SK-N-SH (cell line): Measurements from ENCODE around the gene ATF6. TPM values are rescaled to one million over a fixed set of nuclear protein-coding genes. Genes with fewer than 3 reads are reported as not detected.

Experiments
- CTCF ChIA-PET: fragments of 300-600, 350-600 bp; formaldehyde crosslinking; extraction: SDS; loops from one replicate; lab custom pipeline; 2021; lab: Yijun Ruan, JAX
- POLR2A ChIA-PET: fragments of 350-600 bp; sonication (Branson Sonifier 250); formaldehyde crosslinking; extraction: SDS; loops from one replicate; lab custom pipeline; 2020; ENCODE audit warnings: antibody characterized with exemption, inconsistent platforms; lab: Yijun Ruan, JAX
- DNase-seq: peaks from one replicate; pipeline ENCODE4 v3.0.0; 2012
- H2AFZ ChIP-seq: fragments of 200-600 bp; sonication (generic); 2 replicates; pipeline ENCODE4 v1.8.1; 2016; ENCODE audit warnings: antibody characterized with exemption, mild to moderate bottlenecking, low read depth
- H3F3A ChIP-seq: fragments of 200-600 bp; sonication (generic); replicated peaks from 2 replicates; pipeline ENCODE3; 2016; ENCODE audit warnings: antibody characterized with exemption, mild to moderate bottlenecking; ENCODE audit not compliant: insufficient read depth
- H3K27ac ChIP-seq, 2 experiments: fragments of 200-500 bp in 1 of 2; fragments of 200-600 bp in 1 of 2; sonication (Bioruptor generic) in 1 of 2; sonication (generic), shearing (Covaris generic) in 1 of 2; 2 replicates each; pipeline versions ENCODE4 v1.5.1 to v1.6.1; 2014 to 2016; ENCODE audit warnings: low read depth in 2 of 2, inconsistent platforms in 1 of 2, low read length in 1 of 2, mild to moderate bottlenecking in 1 of 2, mixed read lengths in 1 of 2
- H3K27me3 ChIP-seq: fragments of 200-600 bp; sonication (generic), shearing (Covaris generic); 2 replicates; pipeline ENCODE4 v1.6.1; 2016; ENCODE audit warnings: mixed run types; ENCODE audit not compliant: insufficient read depth
- H3K36me3 ChIP-seq, 2 experiments: fragments of 200-500 bp in 1 of 2; fragments of 200-600 bp in 1 of 2; sonication (Bioruptor generic) in 1 of 2; sonication (generic) in 1 of 2; replicated peaks in 1 of 2; 2 replicates each; pipeline versions ENCODE3 to v1.5.1; 2014 to 2016; ENCODE audit warnings: low read length in 1 of 2, mild to moderate bottlenecking in 1 of 2; ENCODE audit not compliant: insufficient read depth in 2 of 2, control insufficient read depth in 1 of 2
- H3K4me1 ChIP-seq, 2 experiments: fragments of 200-500 bp in 1 of 2; fragments of 200-600 bp in 1 of 2; sonication (Bioruptor generic) in 1 of 2; sonication (generic), shearing (Covaris generic) in 1 of 2; 2 replicates each; pipeline versions ENCODE4 v1.5.1 to v1.6.1; 2014 to 2016; ENCODE audit warnings: low read depth in 1 of 2, low read length in 1 of 2, mixed run types in 1 of 2; ENCODE audit not compliant: insufficient read depth in 2 of 2, control insufficient read depth in 1 of 2
- H3K4me2 ChIP-seq: fragments of 200-600 bp; sonication (generic), shearing (Covaris generic); 2 replicates; pipeline ENCODE4 v1.6.1; 2017; ENCODE audit warnings: mixed run types
- H3K4me3 ChIP-seq, 2 experiments: fragments of 200-500 bp in 1 of 2; fragments of 200-600 bp in 1 of 2; sonication (Bioruptor generic) in 1 of 2; sonication (generic), shearing (Covaris generic) in 1 of 2; 2 replicates each; pipeline versions ENCODE4 v1.5.1 to v1.8.1; 2014 to 2016; ENCODE audit warnings: low read depth in 2 of 2, inconsistent platforms in 1 of 2, low read length in 1 of 2, mild to moderate bottlenecking in 1 of 2, mixed read lengths in 1 of 2, moderate library complexity in 1 of 2
- H3K79me2 ChIP-seq: fragments of 200-600 bp; sonication (generic); 2 replicates; pipeline ENCODE4 v1.8.1; 2017; ENCODE audit warnings: mild to moderate bottlenecking; ENCODE audit not compliant: insufficient read depth
- H3K9ac ChIP-seq: fragments of 200-600 bp; sonication (generic); 2 replicates; pipeline ENCODE4 v1.6.1; 2017; ENCODE audit warnings: mixed run types
- H3K9me2 ChIP-seq: fragments of 200-600 bp; sonication (generic); 2 replicates; pipeline ENCODE4 v1.6.1; 2017; ENCODE audit warnings: mixed run types
- H3K9me3 ChIP-seq: fragments of 200-600 bp; sonication (generic); 2 replicates; pipeline ENCODE4 v1.6.1; 2017; ENCODE audit warnings: mixed run types, mild to moderate bottlenecking, moderate library complexity
- H4K20me1 ChIP-seq: fragments of 200-600 bp; sonication (generic); 2 replicates; pipeline ENCODE4 v1.6.1; 2017; ENCODE audit warnings: mild to moderate bottlenecking, mixed run types; ENCODE audit not compliant: insufficient read depth
- CHD2 ChIP-seq: fragments of 150-350 bp; IDR thresholded peaks from 2 replicates; pipeline ENCODE4 v1.6.1; 2018; ENCODE audit warnings: low read length; ENCODE audit not compliant: partially characterized antibody
- EP300 ChIP-seq, 2 experiments: IDR thresholded peaks; 2 replicates each; pipeline versions ENCODE4 v1.4.0 to v1.6.1; 2012; ENCODE audit warnings: borderline replicate concordance in 1 of 2, low read depth in 1 of 2, low read length in 1 of 2
- FOSL2 ChIP-seq: IDR thresholded peaks from 2 replicates; pipeline ENCODE4 v1.4.0; 2012; ENCODE audit warnings: low read depth, mild to moderate bottlenecking, moderate library complexity, borderline replicate concordance
- FOXJ3 ChIP-seq: sonication (generic); formaldehyde crosslinking; IDR thresholded peaks from 2 replicates; pipeline ENCODE4 v1.5.1; 2020; ENCODE audit warnings: mild to moderate bottlenecking, missing genetic modification reagents
- GABPA ChIP-seq: IDR thresholded peaks from 2 replicates; pipeline ENCODE4 v1.4.0; 2012; ENCODE audit warnings: low read depth, mild to moderate bottlenecking
- GATA2 ChIP-seq: sonication (generic); formaldehyde crosslinking; IDR thresholded peaks from 2 replicates; pipeline ENCODE4 v1.5.0; 2020; ENCODE audit warnings: mild to moderate bottlenecking, missing genetic modification reagents
- IRF3 ChIP-seq: fragments of 150-350 bp; IDR thresholded peaks from 2 replicates; pipeline ENCODE4 v1.6.1; 2016; ENCODE audit warnings: mild to moderate bottlenecking, low read depth, low read length
- JUND ChIP-seq: IDR thresholded peaks from 2 replicates; pipeline ENCODE4 v1.4.0; 2012
- MEF2A ChIP-seq: IDR thresholded peaks from 2 replicates; pipeline ENCODE4 v1.4.0; 2012; ENCODE audit warnings: low read depth, borderline replicate concordance
- NFIC ChIP-seq: IDR thresholded peaks from 2 replicates; pipeline ENCODE4 v1.4.0; 2012; ENCODE audit warnings: borderline replicate concordance
- NRF1 ChIP-seq: IDR thresholded peaks from 2 replicates; pipeline ENCODE4 v1.6.1; 2012; ENCODE audit warnings: low read depth, mild to moderate bottlenecking, low read length
- PBX3 ChIP-seq: IDR thresholded peaks from 2 replicates; pipeline ENCODE4; 2012
- RAD21 ChIP-seq: IDR thresholded peaks from 2 replicates; pipeline ENCODE4 v1.6.1; 2012; ENCODE audit warnings: mild to moderate bottlenecking, low read length
- RFX5 ChIP-seq: IDR thresholded peaks from 2 replicates; pipeline ENCODE4 v1.6.1; 2012; ENCODE audit warnings: mild to moderate bottlenecking, improper control_type of control experiment, low read length
- RXRA ChIP-seq: IDR thresholded peaks from 2 replicates; pipeline ENCODE4 v1.4.0; 2012; ENCODE audit warnings: low read depth, mild to moderate bottlenecking, borderline replicate concordance
- TCF12 ChIP-seq: IDR thresholded peaks from 2 replicates; pipeline ENCODE4 v1.4.0; 2012
- USF1 ChIP-seq: IDR thresholded peaks from 2 replicates; pipeline ENCODE4 v1.4.0; 2012; ENCODE audit warnings: low read depth, borderline replicate concordance
- USF2 ChIP-seq: fragments of 150-350 bp; IDR thresholded peaks from 2 replicates; pipeline ENCODE4 v1.6.1; 2017; ENCODE audit warnings: antibody characterized with exemption, low read length, low read depth, borderline replicate concordance
- YY1 ChIP-seq: IDR thresholded peaks from 2 replicates; pipeline ENCODE4 v1.4.0; 2012; ENCODE audit warnings: low read depth, mild to moderate bottlenecking
- ZBTB33 ChIP-seq: IDR thresholded peaks from 2 replicates; pipeline ENCODE4 v1.4.0; 2012; ENCODE audit warnings: low read depth, borderline replicate concordance
- WGBS: methylation state at CpG from one replicate; pipeline ENCODE4 v1.1.6; 2017; ENCODE audit warnings: low lambda C conversion rate; 5-methylcytosine and 5-hydroxymethylcytosine counted together
- polyA plus RNA-seq, 3 experiments: library from polyadenylated mRNA; depleted of rRNA; stranded (reverse); fragments of >200 nt; gene quantifications; 2 replicates each; pipeline ENCODE4 v1.2.3, GENCODE V29; 2012

ATF6 gene
- polyA plus RNA-seq, 1 of the 3 experiments (the other 2 are of a cell fraction) = 8.8 TPM

GRCh38 chr1:161721738-161722343 lies 44.3 kb upstream of the ATF6 start:
- Histone ChIP-seq H3K4me2 (peak overlapping the region; percentile 22), H3K4me3 (no peak overlapping the region), H3K4me1 (peaks cover 9 to 11% of the 10 kb centered on the region in 2 experiments; a peak in 2 of 4 replicates), H3K36me3 (no peaks in the 10 kb centered on the region), H3K9ac (peak overlapping the region; percentile 20; the same call in 1 of the 2 replicates), H3K79me2 (no peaks in the 10 kb centered on the region; the same call in 1 of the 2 replicates), H3K27me3 (no peaks in the 10 kb centered on the region), H4K20me1 (no peaks in the 10 kb centered on the region), H3K27ac (peak overlapping the region in 1 of 2 experiments; percentile 85; a peak in 2 of 4 replicates), H3K9me3 (no peaks in the 10 kb centered on the region), H2AFZ (no peak overlapping the region), H3F3A (peaks cover 13% of the 10 kb centered on the region), H3K9me2 (no peaks in the 10 kb centered on the region)
- WGBS = 12% methylated on average over 8 of the region's 8 CpGs
- ChIA-PET POLR2A (no interaction called here), CTCF (interaction anchor here (0.7 kb wide), 1 partner anchor 431 kb away, joined by 3 read pairs; no protein-coding TSS in a partner anchor)
- TF ChIP-seq RXRA (peak; percentile 63; the same call in 1 of the 2 replicates), IRF3 (no peak), NFIC (0 out of 2 replicates have a peak, but pooled peaks have one; percentile 24), PBX3 (peak; percentile 59), JUND (peak; percentile 25; the same call in 1 of the 2 replicates), FOSL2 (peak; percentile 71; the same call in 1 of the 2 replicates), TCF12 (peak; percentile 39; the same call in 1 of the 2 replicates), RFX5 (no peak)
- DNase-seq = no peak

- no peaks in the 10 kb centered on the region for H3K9me3 ChIP-seq
- no peak for DNase-seq
- H4K20me1 ChIP-seq = no peaks in the 10 kb centered on the region
- H3K4me3 ChIP-seq = no peak overlapping the region
- no peaks in the 10 kb centered on the region for H3K9me2 ChIP-seq
- no peaks in the 10 kb centered on the region for H3K27me3 ChIP-seq
- no peaks in the 10 kb centered on the region for H3K36me3 ChIP-seq
- CTCF ChIA-PET = interaction anchor here (0.7 to 0.9 kb wide), 3 partner anchors 19 to 431 kb away, joined by 3 to 4 read pairs (median 3); no protein-coding TSS in a partner anchor
- POLR2A ChIA-PET = no interaction called here
- H3K4me1 ChIP-seq = peaks cover 11% of the 10 kb centered on the region in 2 experiments; a peak in 2 of 4 replicates
- no peaks in the 10 kb centered on the region; the same call in 1 of the 2 replicates for H3K79me2 ChIP-seq
- WGBS = no CpG with 5 or more reads among the region's 1 CpG
- no peak overlapping the region for H2AFZ ChIP-seq
- peak overlapping the region; percentile 22; the same call in 1 of the 2 replicates for H3K4me2 ChIP-seq
- peak overlapping the region in 1 of 2 experiments; percentile 85; a peak in 2 of 4 replicates for H3K27ac ChIP-seq
- H3K9ac ChIP-seq = no peak overlapping the region; the same call in 1 of the 2 replicates
- peaks cover 14% of the 10 kb centered on the region for H3F3A ChIP-seq
- TF ChIP-seq FOXJ3 (CRISPR knock-in tag) (no peak), ZBTB33 (no peak), GATA2 (CRISPR knock-in tag) (no peak), YY1 (no peak), NFIC (no peak), PBX3 (no peak), CHD2 (no peak), JUND (no peak), USF1 (no peak), GABPA (no peak), NRF1 (no peak), RAD21 (no peak), USF2 (no peak), MEF2A (no peak), EP300 (IDR thresholded peaks at IDR 0.05; ENCODE audit: borderline replicate concordance in 1 of 2, low read depth in 1 of 2, low read length in 1 of 2) (no peak), RFX5 (no peak)
Observed at GRCh38 chr1:161722406-161722805, 43.7 kb upstream of the ATF6 start.
